Skeletal muscle satellite cell (primary cell): ENCODE results near the gene ASPG.

Source experiments
- H3K27me3 ChIP-seq: 2 replicates; pipeline ENCODE4 v1.7.0; 2013; ENCODE audit warnings: low read length; ENCODE audit not compliant: control insufficient read depth, insufficient read depth
- H3K36me3 ChIP-seq: 2 replicates; pipeline ENCODE4 v1.7.0; 2013; ENCODE audit warnings: mild to moderate bottlenecking, control low read depth, low read length; ENCODE audit not compliant: insufficient read depth
- H3K4me1 ChIP-seq: 2 replicates; pipeline ENCODE4 v1.7.0; 2013; ENCODE audit warnings: low read length; ENCODE audit not compliant: control insufficient read depth, insufficient read depth
- H3K4me2 ChIP-seq: 2 replicates; pipeline ENCODE4 v1.7.0; 2013; ENCODE audit warnings: mild to moderate bottlenecking, low read length
- H3K4me3 ChIP-seq: 2 replicates; pipeline ENCODE4 v1.7.0; 2013; ENCODE audit warnings: low read length
- H3K9ac ChIP-seq: 2 replicates; pipeline ENCODE4 v1.7.0; 2013; ENCODE audit warnings: mild to moderate bottlenecking, low read depth, low read length, moderate library complexity
- H3K9me3 ChIP-seq: replicated peaks from 2 replicates; pipeline ENCODE4 v1.7.0; 2013; ENCODE audit warnings: mild to moderate bottlenecking, control low read depth, low read length

ASPG gene

GRCh38 chr14:104087981-104088850, 2.7 kb downstream of the ASPG start:
- Histone ChIP-seq H3K9ac (no peak overlapping the region), H3K27me3 (peaks cover 38% of the 10 kb centered on the region), H3K36me3 (no peaks in the 10 kb centered on the region), H3K9me3 (no peaks in the 10 kb centered on the region), H3K4me2 (no peak overlapping the region), H3K4me1 (no peaks in the 10 kb centered on the region), H3K4me3 (no peak overlapping the region)

GRCh38 chr14:104090071-104090748, 4.7 kb downstream of the ASPG start:
- no peaks in the 10 kb centered on the region for H3K4me1 ChIP-seq
- no peak overlapping the region for H3K9ac ChIP-seq
- no peaks in the 10 kb centered on the region for H3K9me3 ChIP-seq
- no peak overlapping the region for H3K4me2 ChIP-seq
- no peaks in the 10 kb centered on the region for H3K36me3 ChIP-seq
- peaks cover 25% of the 10 kb centered on the region for H3K27me3 ChIP-seq
- no peak overlapping the region for H3K4me3 ChIP-seq

- Histone ChIP-seq H3K4me3 (no peak overlapping the region), H3K4me2 (no peak overlapping the region), H3K9me3 (no peaks in the 10 kb centered on the region), H3K4me1 (no peaks in the 10 kb centered on the region), H3K9ac (no peak overlapping the region), H3K36me3 (no peaks in the 10 kb centered on the region), H3K27me3 (peaks cover 19% of the 10 kb centered on the region)
These were observed 5.8 kb downstream of the ASPG start for GRCh38 chr14:104091061-104091926.

- Histone ChIP-seq H3K9ac (no peak overlapping the region), H3K4me2 (no peak overlapping the region), H3K36me3 (no peaks in the 10 kb centered on the region), H3K4me1 (no peaks in the 10 kb centered on the region), H3K4me3 (no peak overlapping the region), H3K9me3 (no peaks in the 10 kb centered on the region), H3K27me3 (peaks cover 13% of the 10 kb centered on the region)
These were observed 6.6 kb downstream of the ASPG start for GRCh38 chr14:104091927-104092771.

- Histone ChIP-seq H3K4me1 (no peaks in the 10 kb centered on the region), H3K9me3 (no peaks in the 10 kb centered on the region), H3K36me3 (no peaks in the 10 kb centered on the region), H3K9ac (no peak overlapping the region), H3K4me3 (no peak overlapping the region), H3K27me3 (peaks cover 12% of the 10 kb centered on the region), H3K4me2 (no peak overlapping the region)
These were observed 7.4 kb downstream of the ASPG start for GRCh38 chr14:104092931-104093365.

GRCh38 chr14:104093366-104094055, 8.0 kb downstream of the ASPG start:
- H3K9me3 ChIP-seq = no peaks in the 10 kb centered on the region
- H3K27me3 ChIP-seq = peaks cover 12% of the 10 kb centered on the region
- no peak overlapping the region for H3K9ac ChIP-seq
- no peak overlapping the region for H3K4me2 ChIP-seq
- no peak overlapping the region for H3K4me3 ChIP-seq
- H3K36me3 ChIP-seq = no peaks in the 10 kb centered on the region
- no peaks in the 10 kb centered on the region for H3K4me1 ChIP-seq

GRCh38 chr14:104094056-104094708, 8.7 kb downstream of the ASPG start:
- no peak overlapping the region for H3K9ac ChIP-seq
- H3K27me3 ChIP-seq = peaks cover 12% of the 10 kb centered on the region

GRCh38 chr14:104094709-104095425, 9.4 kb downstream of the ASPG start:
- Histone ChIP-seq H3K4me1 (no peaks in the 10 kb centered on the region), H3K9ac (no peak overlapping the region), H3K27me3 (peaks cover 12% of the 10 kb centered on the region), H3K36me3 (no peaks in the 10 kb centered on the region), H3K9me3 (no peaks in the 10 kb centered on the region), H3K4me3 (no peak overlapping the region), H3K4me2 (no peak overlapping the region)

More at GRCh38 chr14:104094056-104094708, 8.7 kb downstream of the ASPG start:
- no peaks in the 10 kb centered on the region for H3K4me1 ChIP-seq
- H3K4me2 ChIP-seq = no peak overlapping the region
- H3K9me3 ChIP-seq = no peaks in the 10 kb centered on the region
- no peak overlapping the region for H3K4me3 ChIP-seq
- H3K36me3 ChIP-seq = no peaks in the 10 kb centered on the region

- Histone ChIP-seq H3K36me3 (no peaks in the 10 kb centered on the region), H3K9me3 (no peaks in the 10 kb centered on the region), H3K27me3 (peaks cover 12% of the 10 kb centered on the region), H3K4me2 (no peak overlapping the region), H3K4me3 (no peak overlapping the region), H3K4me1 (no peaks in the 10 kb centered on the region), H3K9ac (no peak overlapping the region)
These were observed 10.2 kb downstream of the ASPG start for GRCh38 chr14:104095426-104096310.
